ENCODE results near the gene TULP3.

DNA sequence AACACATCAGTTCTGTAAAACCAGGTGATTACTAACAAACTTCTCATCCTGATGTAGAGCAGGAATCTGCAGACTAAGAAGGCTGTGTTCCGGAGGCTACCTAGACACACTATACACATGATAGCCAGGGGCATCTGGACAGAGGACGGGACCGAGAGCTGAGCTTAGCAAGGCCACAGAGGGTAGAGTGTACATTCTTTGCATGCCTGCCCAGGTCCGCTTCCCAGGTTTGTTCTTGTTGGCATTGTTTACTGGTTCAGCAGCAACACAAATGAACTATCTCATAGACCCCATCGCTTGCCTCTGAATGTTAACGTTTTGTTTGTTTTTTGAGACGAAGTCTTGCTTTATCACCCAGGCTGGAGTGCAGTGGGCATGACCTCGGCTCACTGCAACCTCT is 50.8 kb downstream of the TULP3 start:
- TF ChIP-seq CTCF (IDR thresholded peaks at IDR 0.05) (no peak), POLR2A (IDR thresholded peaks at IDR 0.05) (no peak)
